ENCODE results near the gene TUBB. TPM values are rescaled to one million over a fixed set of nuclear protein-coding genes. Genes with fewer than 3 reads are reported as not detected.

Gene TUBB
- total RNA-seq, 3 donors from 2014 or later: 189 to 269 (median 212) TPM

- DNase-seq (ENCODE audit: low spot score in 2 of 2): no peak
- intact Hi-C loops (cut with DNase I; ENCODE audit: low total_unique reads): no loop called here
- Histone ChIP-seq H3K27ac (no peak overlapping the region), H3K9me3 (no peaks in the 10 kb centered on the region), H3K36me3 (no peaks in the 10 kb centered on the region), H3K4me1 (peaks cover 4 to 29% of the 10 kb centered on the region in 2 donors), H3K4me3 (no peak overlapping the region), H3K27me3 (no peaks in the 10 kb centered on the region)
- TF ChIP-seq POLR2A (IDR thresholded peaks at IDR 0.05) (no peak), POLR2AphosphoS5 (IDR thresholded peaks at IDR 0.05) (no peak)
- TF ChIP-seq, protein P1, sequence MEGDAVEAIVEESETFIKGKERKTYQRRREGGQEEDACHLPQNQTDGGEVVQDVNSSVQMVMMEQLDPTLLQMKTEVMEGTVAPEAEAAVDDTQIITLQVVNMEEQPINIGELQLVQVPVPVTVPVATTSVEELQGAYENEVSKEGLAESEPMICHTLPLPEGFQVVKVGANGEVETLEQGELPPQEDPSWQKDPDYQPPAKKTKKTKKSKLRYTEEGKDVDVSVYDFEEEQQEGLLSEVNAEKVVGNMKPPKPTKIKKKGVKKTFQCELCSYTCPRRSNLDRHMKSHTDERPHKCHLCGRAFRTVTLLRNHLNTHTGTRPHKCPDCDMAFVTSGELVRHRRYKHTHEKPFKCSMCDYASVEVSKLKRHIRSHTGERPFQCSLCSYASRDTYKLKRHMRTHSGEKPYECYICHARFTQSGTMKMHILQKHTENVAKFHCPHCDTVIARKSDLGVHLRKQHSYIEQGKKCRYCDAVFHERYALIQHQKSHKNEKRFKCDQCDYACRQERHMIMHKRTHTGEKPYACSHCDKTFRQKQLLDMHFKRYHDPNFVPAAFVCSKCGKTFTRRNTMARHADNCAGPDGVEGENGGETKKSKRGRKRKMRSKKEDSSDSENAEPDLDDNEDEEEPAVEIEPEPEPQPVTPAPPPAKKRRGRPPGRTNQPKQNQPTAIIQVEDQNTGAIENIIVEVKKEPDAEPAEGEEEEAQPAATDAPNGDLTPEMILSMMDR (IDR thresholded peaks at IDR 0.05): no peak
Observed at GRCh38 chr6:30738532-30738931, 18.4 kb downstream of the TUBB start.

DNA sequence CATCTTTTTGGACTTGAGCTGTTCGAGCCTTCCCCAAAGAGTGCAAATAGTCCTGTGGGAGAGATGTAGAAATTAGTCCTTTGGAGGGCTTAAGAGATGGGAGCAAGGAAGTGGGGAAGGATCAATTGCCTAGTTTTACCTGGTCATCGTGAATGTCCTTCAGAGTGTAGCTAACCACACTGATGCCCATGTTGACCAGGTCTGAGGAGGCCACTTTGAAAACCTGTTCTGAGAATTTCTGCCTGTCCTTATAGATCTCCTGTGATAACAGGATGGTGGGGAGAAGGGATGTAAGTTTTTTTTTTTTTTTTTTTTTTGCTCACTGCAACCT, 20.4 kb downstream of the TUBB start:
- DNase-seq (ENCODE audit: low spot score in 2 of 2): no peak
- Histone ChIP-seq H3K27me3 (no peaks in the 10 kb centered on the region), H3K36me3 (no peaks in the 10 kb centered on the region), H3K4me3 (no peak overlapping the region), H3K27ac (peak overlapping the region; percentile 5 to 99), H3K9me3 (no peaks in the 10 kb centered on the region), H3K4me1 (peaks cover 4 to 29% of the 10 kb centered on the region in 2 donors)
- TF ChIP-seq POLR2AphosphoS5 (IDR thresholded peaks at IDR 0.05) (no peak), POLR2A (IDR thresholded peaks at IDR 0.05) (no peak)
- TF ChIP-seq, protein P1 (IDR thresholded peaks at IDR 0.05): no peak
- intact Hi-C loops (cut with DNase I; ENCODE audit: low total_unique reads): no loop called here

GRCh38 chr6:30741063-30741779, 21.1 kb downstream of the TUBB start:
- Histone ChIP-seq H3K36me3 (no peaks in the 10 kb centered on the region), H3K9me3 (no peaks in the 10 kb centered on the region), H3K27ac (peak overlapping the region; percentile 97 to 99), H3K4me1 (peaks cover 4 to 29% of the 10 kb centered on the region in 2 donors), H3K27me3 (no peaks in the 10 kb centered on the region), H3K4me3 (peak overlapping the region; percentile 83 to 93 (median 86))
- no peak for TF ChIP-seq POLR2A (IDR thresholded peaks at IDR 0.05)
- TF ChIP-seq, protein P1 (IDR thresholded peaks at IDR 0.05): no peak
- TF ChIP-seq POLR2AphosphoS5 (IDR thresholded peaks at IDR 0.05): no peak
- intact Hi-C loops (cut with DNase I; ENCODE audit: low total_unique reads): no loop called here
- DNase-seq (ENCODE audit: low spot score in 2 of 2): no peak

- no peaks in the 10 kb centered on the region for H3K36me3 ChIP-seq
- intact Hi-C loops (cut with DNase I; ENCODE audit: low total_unique reads): no loop called here
- TF ChIP-seq, protein P1 (IDR thresholded peaks at IDR 0.05): no peak
- TF ChIP-seq POLR2A (IDR thresholded peaks at IDR 0.05): no peak
- TF ChIP-seq POLR2AphosphoS5 (IDR thresholded peaks at IDR 0.05): no peak
- peak overlapping the region; percentile 83 to 93 (median 86) for H3K4me3 ChIP-seq
- H3K27ac ChIP-seq: peak overlapping the region; percentile 97 to 99
- DNase-seq (ENCODE audit: low spot score in 2 of 2): no peak
- no peaks in the 10 kb centered on the region for H3K27me3 ChIP-seq
- peaks cover 4 to 28% of the 10 kb centered on the region in 2 donors for H3K4me1 ChIP-seq
- no peaks in the 10 kb centered on the region for H3K9me3 ChIP-seq
Observed at GRCh38 chr6:30741789-30742315, 21.7 kb downstream of the TUBB start.

GRCh38 chr6:30742316-30743098, 22.4 kb downstream of the TUBB start, which contains the start of gene FLOT1:
Gene FLOT1 (minus strand): TSS chr6:30742687. CDS start chr6:30742189, 498 bp downstream.
- no peaks in the 10 kb centered on the region for H3K27me3 ChIP-seq
- peaks cover 0 to 22% of the 10 kb centered on the region in 2 donors for H3K4me1 ChIP-seq
- intact Hi-C loops (cut with DNase I; ENCODE audit: low total_unique reads): no loop called here
- TF ChIP-seq POLR2AphosphoS5 (IDR thresholded peaks at IDR 0.05) (peak; percentile 83 to 98 (median 92)), POLR2A (IDR thresholded peaks at IDR 0.05) (peak; percentile 19)
- TF ChIP-seq, protein P1 (IDR thresholded peaks at IDR 0.05): peak in 1 of 3 donors; percentile 8
- peak within 1 kb of the TSS; percentile 83 to 93 (median 86) for H3K4me3 ChIP-seq
- peak; percentile 99 to 100 for DNase-seq (ENCODE audit: low spot score in 2 of 2)
- H3K9me3 ChIP-seq: no peaks in the 10 kb centered on the region
- no peaks in the 10 kb centered on the region for H3K36me3 ChIP-seq
- peak within 1 kb of the TSS; percentile 97 to 99 for H3K27ac ChIP-seq
